GM23248 (cell line): ENCODE results near the gene IL4R. TPM values are rescaled to one million over a fixed set of nuclear protein-coding genes. Genes with fewer than 3 reads are reported as not detected.

ENCODE experiments used
- DNase-seq: peaks from one replicate; pipeline ENCODE4 v3.0.0-alpha.2; 2015
- H2AFZ ChIP-seq: fragments of 200-600 bp; sonication (generic); 2 replicates; pipeline ENCODE4 v1.6.1; 2016; ENCODE audit warnings: antibody characterized with exemption
- H3F3A ChIP-seq: fragments of 200-600 bp; sonication (generic); 2 replicates; pipeline ENCODE4 v1.6.1; 2016; ENCODE audit warnings: mild to moderate bottlenecking, antibody characterized with exemption, mixed run types; ENCODE audit not compliant: insufficient read depth
- H3K27ac ChIP-seq: fragments of 200-600 bp; sonication (generic); 2 replicates; pipeline ENCODE4 v1.5.1; 2016; ENCODE audit warnings: mild to moderate bottlenecking
- H3K27me3 ChIP-seq: fragments of 200-600 bp; sonication (generic); replicated peaks from 2 replicates; pipeline ENCODE4 v1.6.1; 2016; ENCODE audit warnings: mild to moderate bottlenecking; ENCODE audit not compliant: insufficient read depth
- H3K36me3 ChIP-seq: fragments of 200-600 bp; sonication (generic); 2 replicates; pipeline ENCODE4 v1.6.1; 2016; ENCODE audit warnings: low read depth, mild to moderate bottlenecking
- H3K4me1 ChIP-seq: fragments of 200-600 bp; sonication (generic); 2 replicates; pipeline ENCODE4 v1.6.1; 2016; ENCODE audit warnings: mild to moderate bottlenecking; ENCODE audit not compliant: insufficient read depth
- H3K4me2 ChIP-seq: fragments of 200-600 bp; sonication (generic); one replicate; pipeline ENCODE4 v1.6.1; 2016; ENCODE audit warnings: mild to moderate bottlenecking; ENCODE audit not compliant: unreplicated experiment
- H3K4me3 ChIP-seq: fragments of 200-600 bp; sonication (generic); 2 replicates; pipeline ENCODE4 v1.5.1; 2016; ENCODE audit warnings: mild to moderate bottlenecking
- H3K79me2 ChIP-seq: fragments of 200-600 bp; sonication (generic); 2 replicates; pipeline ENCODE4 v1.6.1; 2016; ENCODE audit warnings: mild to moderate bottlenecking; ENCODE audit not compliant: insufficient read depth
- H3K9ac ChIP-seq: fragments of 200-600 bp; sonication (generic); 2 replicates; pipeline ENCODE4 v1.6.1; 2016; ENCODE audit warnings: mild to moderate bottlenecking
- H3K9me2 ChIP-seq: fragments of 200-600 bp; sonication (generic); 2 replicates; pipeline ENCODE4 v1.6.1; 2016; ENCODE audit warnings: mixed run types, mild to moderate bottlenecking, moderate library complexity; ENCODE audit not compliant: insufficient read depth
- H3K9me3 ChIP-seq: fragments of 200-600 bp; sonication (generic); one replicate; pipeline ENCODE4 v1.6.1; 2017; ENCODE audit warnings: low read depth
- H4K20me1 ChIP-seq: fragments of 200-600 bp; sonication (generic); 2 replicates; pipeline ENCODE4 v1.6.0; 2016; ENCODE audit not compliant: insufficient read depth
- EZH2 ChIP-seq: fragments of 200-600 bp; sonication (generic); IDR thresholded peaks from 2 replicates; pipeline ENCODE4 v1.6.1; 2018; ENCODE audit warnings: antibody characterized with exemption, mild to moderate bottlenecking; ENCODE audit not compliant: insufficient read depth, poor library complexity, severe bottlenecking
- EZH2phosphoT487 ChIP-seq: fragments of 200-600 bp; sonication (generic); IDR thresholded peaks from 2 replicates; pipeline ENCODE4 v1.6.1; 2018; ENCODE audit warnings: antibody characterized with exemption, moderate library complexity, mild to moderate bottlenecking, low read depth; ENCODE audit not compliant: insufficient read depth
- whole genome bisulfite sequencing, 2 experiments: methylation state at CpG; one replicate each; pipeline ENCODE4 v1.1.6; 2015 to 2017; ENCODE audit warnings: low lambda C conversion rate in 2 of 2, low coverage in 1 of 2; ENCODE audit errors: missing lambda C conversion rate in 2 of 2; 5-methylcytosine and 5-hydroxymethylcytosine counted together
- in situ Hi-C: fragments of 300-500 bp; cut with MboI; formaldehyde crosslinking; loops from 2 replicates; pipeline ENCODE4 v1.15.0; 2020
- polyA plus RNA-seq: library from polyadenylated mRNA; unstranded; fragments of >200 nt; fragmentation: Nextera tagmentation; extraction: Ambion mirVana; gene quantifications from 2 replicates; pipeline ENCODE4 v1.2.1, GENCODE V29; 2016
- total RNA-seq: library from RNA; depleted of rRNA; stranded (reverse); fragments of >200 nt; shearing (Covaris generic); gene quantifications from 2 replicates; pipeline ENCODE4 v1.2.3, GENCODE V29; 2014; rRNA removed

IL4R gene
- total RNA-seq (17.7 and 18.5 TPM in 2 replicates), polyA plus RNA-seq (11.3 and 11.7 TPM in 2 replicates)

GRCh38 chr16:27313422-27314160 lies at the start of gene IL4R:
IL4R (plus strand) TSS chr16:27313974; CDS start chr16:27340204, 26,230 bp downstream.
- Histone ChIP-seq H3F3A (peaks cover 36% of the 10 kb centered on the region), H3K9ac (peak within 1 kb of the TSS; percentile 100), H3K4me3 (peak within 1 kb of the TSS; percentile 96), H3K4me1 (peaks cover 24% of the 10 kb centered on the region), H3K9me3 (no peaks in the 10 kb centered on the region), H3K27me3 (no peaks in the 10 kb centered on the region), H3K36me3 (no peaks in the 10 kb centered on the region), H3K9me2 (no peaks in the 10 kb centered on the region), H2AFZ (peak within 1 kb of the TSS; percentile 89), H4K20me1 (no peaks in the 10 kb centered on the region), H3K27ac (peak within 1 kb of the TSS; percentile 91), H3K4me2 (peak within 1 kb of the TSS; percentile 75), H3K79me2 (peaks cover 42% of the 10 kb centered on the region)
- 1% methylated on average over 42 to 44 of the region's 85 CpGs for WGBS, 2 experiments
- no peak for TF ChIP-seq EZH2phosphoT487
- no peak for TF ChIP-seq EZH2
- in situ Hi-C loops: no loop called here
- peak; percentile 91 for DNase-seq

GRCh38 chr16:27264151-27264550 lies 49.6 kb upstream of the IL4R start:
- WGBS, 2 experiments: 28 to 29% methylated on average over 6 of the region's 6 CpGs
- H3F3A ChIP-seq: peaks cover 16% of the 10 kb centered on the region
- no peaks in the 10 kb centered on the region for H3K9me2 ChIP-seq
- H3K27me3 ChIP-seq: no peaks in the 10 kb centered on the region
- in situ Hi-C loops: no loop called here
- H3K4me3 ChIP-seq: 0 out of 2 replicates have a peak overlapping the region, but pooled peaks have one; percentile 5
- H3K79me2 ChIP-seq: peaks cover 56% of the 10 kb centered on the region
- TF ChIP-seq EZH2 (no peak), EZH2phosphoT487 (no peak)
- H3K36me3 ChIP-seq: no peaks in the 10 kb centered on the region
- no peak overlapping the region for H2AFZ ChIP-seq
- H3K4me1 ChIP-seq: peaks cover 22% of the 10 kb centered on the region
- 0 out of 2 replicates have a peak overlapping the region, but pooled peaks have one; percentile 20 for H3K9ac ChIP-seq
- peak overlapping the region; percentile 56 for H3K27ac ChIP-seq
- DNase-seq: peak; percentile 83
- H3K9me3 ChIP-seq: no peaks in the 10 kb centered on the region
- H3K4me2 ChIP-seq: peak overlapping the region; percentile 55
- H4K20me1 ChIP-seq: no peaks in the 10 kb centered on the region

- 97 to 100% methylated on average over 1 of the region's 1 CpG for WGBS, 2 experiments
- Histone ChIP-seq H3F3A (peaks cover 16% of the 10 kb centered on the region), H4K20me1 (no peaks in the 10 kb centered on the region), H3K4me3 (no peak overlapping the region), H2AFZ (no peak overlapping the region), H3K36me3 (no peaks in the 10 kb centered on the region), H3K4me2 (no peak overlapping the region), H3K9ac (no peak overlapping the region), H3K9me3 (no peaks in the 10 kb centered on the region), H3K4me1 (peaks cover 26% of the 10 kb centered on the region), H3K9me2 (no peaks in the 10 kb centered on the region), H3K79me2 (peaks cover 38% of the 10 kb centered on the region), H3K27ac (no peak overlapping the region), H3K27me3 (no peaks in the 10 kb centered on the region)
- in situ Hi-C loops: no loop called here
- TF ChIP-seq EZH2phosphoT487: no peak
- no peak for TF ChIP-seq EZH2
- no peak for DNase-seq
Observed at GRCh38 chr16:27265982-27266381, 47.8 kb upstream of the IL4R start.

DNA sequence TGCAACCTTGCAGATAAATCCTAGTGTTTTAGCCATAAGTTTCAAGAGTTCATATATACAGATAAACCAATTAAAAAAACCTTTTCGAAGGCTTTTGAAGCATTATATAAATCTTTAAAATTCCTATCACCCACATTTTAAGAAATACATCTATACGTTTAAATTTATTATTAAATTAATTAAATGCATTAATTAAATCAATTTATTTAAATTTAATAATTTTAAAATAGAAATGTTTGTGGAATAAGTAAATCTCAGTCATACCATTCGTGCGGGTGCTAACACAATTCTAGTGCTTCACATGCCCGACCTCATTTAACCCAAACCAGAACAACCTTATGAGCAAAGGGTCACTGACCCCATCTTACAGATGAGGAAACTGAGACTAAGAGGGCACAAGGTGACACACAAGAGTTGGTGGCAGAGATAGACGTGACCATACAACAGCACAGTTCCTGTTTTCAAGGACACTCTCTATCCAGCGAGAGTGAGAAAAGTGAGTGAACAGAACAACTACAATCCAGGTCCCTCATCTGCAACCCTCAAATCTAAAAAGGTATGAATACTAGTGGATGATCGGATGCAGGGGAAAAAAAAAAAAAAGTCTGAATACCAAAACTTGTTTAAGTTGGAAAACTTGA lies 46.6 kb upstream of the IL4R start:
- H3F3A ChIP-seq: peaks cover 16% of the 10 kb centered on the region
- H3K36me3 ChIP-seq: no peaks in the 10 kb centered on the region
- H3K9me2 ChIP-seq: no peaks in the 10 kb centered on the region
- H3K27ac ChIP-seq: no peak overlapping the region
- no peak for DNase-seq
- WGBS, 2 experiments: 87 to 89% methylated on average over 8 of the region's 8 CpGs
- H3K9ac ChIP-seq: no peak overlapping the region
- peaks cover 26% of the 10 kb centered on the region for H3K4me1 ChIP-seq
- TF ChIP-seq EZH2 (no peak), EZH2phosphoT487 (no peak)
- H3K4me2 ChIP-seq: peak overlapping the region; percentile 99
- peaks cover 27% of the 10 kb centered on the region for H3K79me2 ChIP-seq
- H2AFZ ChIP-seq: no peak overlapping the region
- H4K20me1 ChIP-seq: no peaks in the 10 kb centered on the region
- H3K9me3 ChIP-seq: no peaks in the 10 kb centered on the region
- H3K4me3 ChIP-seq: peak overlapping the region; percentile 96
- in situ Hi-C loops: no loop called here
- H3K27me3 ChIP-seq: no peaks in the 10 kb centered on the region
